GM08714 (cell line): ENCODE measurements around the gene RIN3.

Experiments used
- H3K4me3 ChIP-seq: fragments of 200-500 bp; sonication (Bioruptor generic); 2 replicates; pipeline ENCODE4 v1.5.1; 2014; ENCODE audit warnings: mild to moderate bottlenecking, low read length, inconsistent platforms
- ZNF274 ChIP-seq: IDR thresholded peaks from 2 replicates; pipeline ENCODE4 v1.6.1; 2012; ENCODE audit warnings: mild to moderate bottlenecking, low read depth, low read length

Gene RIN3

GRCh38 chr14:92511453-92512238 is 1.9 kb upstream of the RIN3 start:
- TF ChIP-seq ZNF274 = no peak
- no peak overlapping the region for H3K4me3 ChIP-seq

GRCh38 chr14:92512807-92513203 is 776 bp upstream of the RIN3 start:
- TF ChIP-seq ZNF274 = no peak
- H3K4me3 ChIP-seq = peak overlapping the region; percentile 83; the same call in 1 of the 2 replicates

GRCh38 chr14:92513966-92514843 is 624 bp downstream of the RIN3 start:
- TF ChIP-seq ZNF274 = no peak
- H3K4me3 ChIP-seq = peak overlapping the region; percentile 83

GRCh38 chr14:92514844-92515514 is 1.4 kb downstream of the RIN3 start:
- peak overlapping the region; percentile 83; the same call in 1 of the 2 replicates for H3K4me3 ChIP-seq
- TF ChIP-seq ZNF274 = no peak

GRCh38 chr14:92515546-92516343 is 2.2 kb downstream of the RIN3 start:
- no peak for TF ChIP-seq ZNF274
- H3K4me3 ChIP-seq = no peak overlapping the region

GRCh38 chr14:92516344-92516965 is 2.9 kb downstream of the RIN3 start:
- no peak overlapping the region for H3K4me3 ChIP-seq
- TF ChIP-seq ZNF274 = no peak

- no peak for TF ChIP-seq ZNF274
- H3K4me3 ChIP-seq = no peak overlapping the region
Measured at GRCh38 chr14:92516966-92517506, 3.5 kb downstream of the RIN3 start.

- H3K4me3 ChIP-seq = no peak overlapping the region
- TF ChIP-seq ZNF274 = no peak
Measured at GRCh38 chr14:92517761-92518160, 4.2 kb downstream of the RIN3 start.

GRCh38 chr14:92519246-92520101 is 5.9 kb downstream of the RIN3 start:
- TF ChIP-seq ZNF274 = no peak
- no peak overlapping the region for H3K4me3 ChIP-seq

- H3K4me3 ChIP-seq = no peak overlapping the region
- TF ChIP-seq ZNF274 = no peak
Measured at GRCh38 chr14:92520102-92521057, 6.8 kb downstream of the RIN3 start.

- H3K4me3 ChIP-seq = no peak overlapping the region
- no peak for TF ChIP-seq ZNF274
Measured at GRCh38 chr14:92521058-92521415, 7.5 kb downstream of the RIN3 start.
